HT1080 (cell line): ENCODE measurements around the gene GCKR. TPM values are rescaled to one million over a fixed set of nuclear protein-coding genes. Genes with fewer than 3 reads are reported as not detected.
A peak's percentile ranks its signal among the peaks of the same experiment; 100 is the strongest.

Experiments used
- DNase-seq: peaks from one replicate; pipeline ENCODE4 v3.0.0-alpha.2; 2015; ENCODE audit warnings: low read depth
- polyA plus RNA-seq, 2 experiments: library from polyadenylated mRNA; depleted of rRNA; stranded (reverse); fragments of >200 nt; gene quantifications; 2 replicates each; pipeline ENCODE4 v1.2.3, GENCODE V29; 2015
- total RNA-seq: library from RNA; depleted of rRNA; stranded (reverse); fragments of >200 nt; shearing (Covaris generic); gene quantifications from 2 replicates; pipeline ENCODE4 v1.2.3, GENCODE V29; 2014; rRNA removed

Gene GCKR, protein sequence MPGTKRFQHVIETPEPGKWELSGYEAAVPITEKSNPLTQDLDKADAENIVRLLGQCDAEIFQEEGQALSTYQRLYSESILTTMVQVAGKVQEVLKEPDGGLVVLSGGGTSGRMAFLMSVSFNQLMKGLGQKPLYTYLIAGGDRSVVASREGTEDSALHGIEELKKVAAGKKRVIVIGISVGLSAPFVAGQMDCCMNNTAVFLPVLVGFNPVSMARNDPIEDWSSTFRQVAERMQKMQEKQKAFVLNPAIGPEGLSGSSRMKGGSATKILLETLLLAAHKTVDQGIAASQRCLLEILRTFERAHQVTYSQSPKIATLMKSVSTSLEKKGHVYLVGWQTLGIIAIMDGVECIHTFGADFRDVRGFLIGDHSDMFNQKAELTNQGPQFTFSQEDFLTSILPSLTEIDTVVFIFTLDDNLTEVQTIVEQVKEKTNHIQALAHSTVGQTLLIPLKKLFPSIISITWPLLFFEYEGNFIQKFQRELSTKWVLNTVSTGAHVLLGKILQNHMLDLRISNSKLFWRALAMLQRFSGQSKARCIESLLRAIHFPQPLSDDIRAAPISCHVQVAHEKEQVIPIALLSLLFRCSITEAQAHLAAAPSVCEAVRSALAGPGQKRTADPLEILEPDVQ
- total RNA-seq = not detected in 2 replicates
- not detected in 2 replicates for polyA plus RNA-seq (2015; cell fraction: cytosol; rRNA removed)
- 0.38 TPM in 1 of 2 replicates, not detected in the other for polyA plus RNA-seq (2015; cell fraction: nucleus; rRNA removed)

DNA sequence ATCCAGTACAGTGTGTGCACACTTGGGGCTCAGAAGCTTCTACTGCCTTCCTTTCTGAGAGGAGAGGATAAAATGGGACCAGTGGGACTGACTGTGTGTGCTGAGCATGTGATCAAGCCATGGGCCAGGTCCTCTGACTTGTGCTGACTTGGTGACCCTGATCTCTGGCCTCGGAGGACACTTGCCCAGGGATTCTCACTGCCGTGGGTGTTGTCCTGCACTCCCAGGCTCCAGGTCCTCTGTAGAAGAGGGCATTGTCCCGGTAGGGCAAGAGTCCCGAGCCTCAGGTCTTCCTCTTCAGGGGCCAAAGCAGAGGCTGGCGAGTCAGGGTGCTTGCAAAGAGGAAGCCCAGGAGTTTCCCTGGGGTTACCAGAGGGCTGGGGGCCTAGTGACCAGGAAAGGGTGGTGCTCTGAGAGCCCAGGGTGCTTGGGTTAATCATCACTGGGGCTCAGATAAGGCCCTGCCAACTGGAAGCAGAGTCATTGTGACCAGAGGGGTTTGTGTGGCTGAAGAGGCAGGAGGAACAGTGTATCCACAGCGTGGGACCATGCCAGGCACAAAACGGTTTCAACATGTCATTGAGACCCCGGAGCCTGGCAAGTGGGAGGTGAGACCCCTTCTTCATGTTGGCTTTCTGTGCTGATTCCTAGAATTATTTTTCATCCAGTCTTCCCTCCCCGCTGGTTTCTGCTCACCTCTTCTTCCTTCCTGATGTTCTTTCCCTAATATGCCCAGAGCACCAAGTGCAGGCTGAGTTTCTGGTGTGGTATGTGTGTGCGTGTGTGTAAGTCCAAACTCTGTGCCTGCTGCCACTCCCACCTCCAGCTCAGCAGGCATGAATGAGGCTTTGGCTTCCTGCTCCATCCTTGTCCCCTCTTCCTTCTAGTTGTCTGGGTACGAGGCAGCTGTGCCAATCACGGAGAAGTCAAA is at the start of gene GCKR:
Gene GCKR (plus strand): TSS at position 483 of the 931 bp plus-strand sequence. CDS start 66 bp downstream, at position 549.
- DNase-seq = peak; percentile 34

DNA sequence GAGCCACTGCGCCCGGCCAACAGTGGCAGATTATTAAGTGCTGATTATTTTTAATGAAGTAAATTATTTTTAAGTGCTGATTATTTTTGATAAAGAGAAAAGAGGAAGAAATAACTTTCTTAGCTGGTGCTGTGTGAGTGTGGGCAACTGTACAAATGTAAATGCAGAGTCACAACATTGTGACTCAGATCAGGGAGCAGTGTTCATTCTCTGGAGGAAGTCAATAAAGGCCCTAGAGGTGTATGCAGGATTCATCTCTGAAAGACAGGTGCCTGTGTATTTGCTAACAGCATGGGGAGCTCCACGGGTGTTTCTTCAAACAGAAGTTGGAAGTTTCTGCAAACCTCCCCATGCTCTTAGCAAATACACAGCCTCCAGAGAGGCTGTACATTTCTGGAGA is 48.3 kb upstream of the GCKR start:
- no peak for DNase-seq

DNA sequence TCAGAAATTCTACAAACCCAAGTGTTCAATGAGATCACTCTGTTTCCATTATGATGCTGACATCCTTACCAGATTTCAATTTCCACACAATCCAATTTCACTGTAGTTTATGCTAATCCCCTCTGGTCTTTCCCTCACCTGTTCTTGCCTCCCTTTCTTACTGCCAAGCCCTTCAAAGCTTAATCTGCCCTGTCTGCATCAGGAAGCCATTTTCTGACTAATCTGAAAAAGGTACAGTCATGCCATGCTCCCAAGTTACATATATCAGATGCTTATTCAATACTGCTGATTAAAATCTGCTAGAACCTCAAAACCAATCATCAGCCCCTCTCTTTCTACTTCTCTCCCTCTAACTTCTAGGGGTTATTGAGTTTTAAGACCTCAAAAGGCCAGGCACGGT is 45.5 kb upstream of the GCKR start:
- DNase-seq = no peak

DNA sequence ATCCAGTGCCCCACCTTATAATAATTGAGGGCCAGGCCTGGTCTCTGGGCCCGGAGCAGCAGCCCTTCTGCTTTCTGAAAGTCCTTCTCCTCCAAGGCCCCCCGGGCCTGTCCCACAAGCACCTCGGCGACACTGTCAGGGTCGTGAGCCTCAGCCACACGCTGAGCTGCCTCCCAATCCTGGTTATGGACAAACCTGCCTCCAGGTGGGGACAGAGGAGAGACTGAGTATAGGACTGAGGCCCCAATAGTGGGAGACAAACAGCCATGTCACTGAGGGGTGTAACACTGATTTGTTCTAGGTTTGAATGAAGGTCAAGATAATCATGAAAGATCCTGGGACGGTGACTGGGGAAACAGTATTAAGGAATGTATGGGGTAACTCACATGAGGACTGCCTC is 42.7 kb upstream of the GCKR start:
- no peak for DNase-seq

DNA sequence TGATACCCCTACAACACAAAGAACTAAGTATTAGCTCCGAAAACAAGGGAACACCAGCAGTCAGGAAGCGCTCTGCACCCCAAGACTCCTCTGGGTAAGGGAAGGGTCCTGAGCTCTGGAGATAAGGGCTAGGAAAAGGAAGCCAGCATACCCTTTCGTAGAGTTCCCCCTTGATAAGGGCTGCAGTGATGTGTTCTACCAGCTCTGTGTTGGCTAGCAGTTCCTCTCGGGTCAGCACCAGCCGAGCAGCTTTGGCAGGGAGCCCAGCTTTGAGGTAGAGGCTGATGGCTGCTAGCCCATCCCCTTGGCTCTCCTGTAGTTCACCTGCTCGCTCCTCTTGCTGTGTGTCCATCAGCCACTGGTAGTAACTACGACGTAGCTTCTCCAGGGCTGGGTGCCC is 35.5 kb upstream of the GCKR start:
- no peak for DNase-seq

DNA sequence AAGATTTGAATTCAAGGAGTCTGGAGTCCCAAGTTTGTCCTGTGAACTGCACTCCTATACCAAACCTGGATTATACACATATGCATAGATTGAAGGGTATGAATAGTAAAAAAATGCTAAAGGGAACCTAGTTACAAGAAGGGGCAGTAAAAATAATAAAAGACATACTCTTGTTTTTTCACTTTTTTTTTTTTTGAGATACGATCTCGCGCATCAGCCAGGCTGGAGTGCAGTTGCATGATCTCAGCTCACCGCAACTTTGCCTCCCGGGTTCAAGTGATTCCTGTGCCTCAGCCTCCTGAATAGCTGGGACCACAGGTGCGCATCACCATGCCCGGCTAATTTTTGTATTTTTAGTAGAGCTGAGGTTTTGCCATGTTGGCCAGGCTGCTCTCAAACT is 32.2 kb upstream of the GCKR start:
- DNase-seq = no peak

DNA sequence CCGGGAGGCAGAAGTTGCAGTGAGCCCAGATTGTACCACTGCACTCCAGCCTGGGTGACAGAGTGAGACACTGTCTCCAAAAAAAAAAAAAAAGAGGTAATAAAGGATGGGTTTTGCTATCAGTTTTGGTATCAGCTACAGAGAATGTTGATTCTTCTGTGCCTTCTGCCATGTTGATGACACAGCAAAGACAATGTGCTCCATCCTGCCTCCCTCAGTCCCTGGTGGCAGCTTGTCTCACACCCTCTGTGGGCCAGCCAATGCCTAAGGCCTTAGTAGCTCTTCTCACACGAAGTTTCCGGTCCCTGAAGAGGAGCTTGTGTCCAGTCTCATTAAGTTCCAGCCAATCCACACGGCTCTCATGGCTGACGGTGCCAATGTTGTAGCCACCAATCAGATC is 24.7 kb upstream of the GCKR start:
- no peak for DNase-seq

DNA sequence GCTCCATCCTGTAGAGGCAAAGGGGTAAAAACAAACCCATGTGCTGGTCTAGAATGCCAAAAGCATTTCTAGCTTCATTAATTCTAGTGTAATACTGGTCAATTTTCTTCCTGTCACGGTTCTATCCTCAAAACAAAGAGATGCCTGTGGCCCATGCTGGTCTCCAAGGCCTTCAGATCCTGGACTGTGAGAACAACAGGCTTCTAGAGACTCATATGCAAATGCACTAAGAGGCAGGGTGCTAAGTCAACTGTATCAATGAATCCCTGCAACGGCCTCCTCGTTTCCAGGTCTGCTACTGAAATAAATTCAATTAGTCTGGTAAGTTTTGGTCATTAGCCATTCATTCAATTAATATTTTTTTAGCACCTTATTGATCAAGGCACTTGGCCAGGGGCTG is 11.1 kb upstream of the GCKR start:
- DNase-seq = no peak

DNA sequence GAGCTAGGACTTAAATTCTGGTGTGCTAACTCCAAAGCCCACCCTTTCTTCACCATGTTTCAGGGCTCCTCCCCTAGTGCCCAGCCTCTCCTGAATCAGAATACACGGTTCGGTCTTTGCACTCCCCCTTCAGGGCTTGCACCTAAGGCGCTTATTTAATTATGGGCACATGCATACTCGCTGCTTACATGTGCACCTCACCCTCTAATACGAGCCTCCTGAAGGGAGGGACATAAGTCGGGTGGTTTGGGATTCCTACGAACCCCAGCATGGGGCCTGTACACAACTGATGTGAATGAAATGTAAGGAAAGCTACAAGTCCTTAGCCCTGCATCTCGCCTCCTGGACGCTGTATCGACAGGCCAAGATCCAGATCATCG is 7.5 kb upstream of the GCKR start:
- peak; percentile 21 for DNase-seq

DNA sequence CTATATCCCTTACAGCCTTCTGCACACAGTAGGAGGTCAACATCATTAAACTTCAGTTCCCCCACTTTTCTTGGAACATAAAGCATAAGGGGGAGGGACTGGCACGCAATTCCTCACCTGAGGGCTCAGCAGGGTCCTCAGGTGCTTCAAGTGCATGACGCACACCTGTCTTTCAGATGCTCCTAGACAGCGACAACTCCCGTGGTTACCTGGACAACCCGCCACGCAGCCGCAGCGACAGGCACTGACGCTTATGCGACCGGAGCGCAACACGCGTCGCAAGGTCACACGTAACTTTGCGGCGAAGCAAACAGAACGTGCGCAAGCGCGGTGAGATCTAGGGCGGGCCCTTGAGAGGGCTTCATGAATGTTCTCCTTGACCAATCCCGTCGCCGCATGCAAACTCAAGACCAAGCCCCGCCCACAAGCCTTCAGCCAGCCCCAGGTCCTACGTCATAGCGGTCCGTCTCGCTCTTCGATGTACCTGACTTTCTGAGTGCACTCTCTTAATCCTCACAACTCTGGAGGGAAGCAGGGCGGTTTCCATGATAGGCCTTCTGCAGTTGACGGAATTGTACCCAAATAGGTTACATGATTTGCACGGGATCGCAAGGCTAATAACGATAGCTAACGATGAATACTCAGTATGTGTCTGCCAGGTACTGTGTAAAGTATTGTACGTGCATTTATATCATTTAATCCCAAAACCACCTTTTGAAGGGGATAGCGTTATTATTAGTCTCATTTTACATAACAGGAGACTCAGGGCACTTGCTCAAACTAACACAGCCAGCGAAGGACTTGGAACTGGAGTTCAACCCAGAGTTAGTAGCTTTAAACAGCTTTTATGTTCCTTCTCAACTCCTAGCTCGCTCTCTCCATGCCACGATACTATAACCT is 6.9 kb upstream of the GCKR start, which contains the start of gene IFT172:
Gene IFT172 (minus strand): TSS at position 246 of the 900 bp plus-strand sequence. CDS start 90 bp downstream, at position 156.
- DNase-seq = peak; percentile 97

DNA sequence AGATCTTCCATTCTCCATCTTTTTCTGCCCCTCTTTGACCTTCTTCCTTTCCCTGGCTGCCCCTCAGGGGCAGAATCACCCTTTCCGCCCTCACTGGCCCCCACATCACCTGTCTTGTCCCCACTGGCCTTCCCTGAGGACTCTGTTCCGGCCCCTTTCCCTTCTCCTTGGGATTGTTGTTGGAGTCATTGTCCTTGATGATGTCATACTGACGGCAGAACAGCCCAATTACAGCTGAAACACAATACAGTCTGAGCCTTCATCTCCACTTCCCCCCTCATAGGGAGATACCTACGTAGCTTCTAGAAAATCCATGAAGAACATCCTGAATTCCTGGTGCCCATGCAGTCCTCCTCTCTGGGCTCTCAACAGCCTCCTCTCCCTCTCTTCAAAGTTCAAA is 4.1 kb upstream of the GCKR start:
- no peak for DNase-seq

DNA sequence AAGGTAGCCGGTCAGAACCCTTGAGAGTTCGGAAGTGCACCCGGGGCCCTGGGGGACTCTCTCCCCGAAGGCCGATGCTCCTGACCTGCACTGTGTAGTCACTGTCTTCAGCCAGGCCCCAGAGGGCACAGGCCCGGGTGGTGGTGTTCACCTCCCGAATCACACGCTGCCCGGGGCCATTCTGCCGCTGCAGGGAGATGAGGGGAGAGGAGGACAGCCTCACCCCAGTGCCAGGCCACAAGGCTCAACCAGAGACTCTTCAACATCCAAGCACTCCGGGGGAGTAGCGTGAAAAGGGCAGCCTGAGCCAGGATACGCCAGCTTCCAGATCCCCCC is 2.7 kb upstream of the GCKR start:
- DNase-seq = no peak

DNA sequence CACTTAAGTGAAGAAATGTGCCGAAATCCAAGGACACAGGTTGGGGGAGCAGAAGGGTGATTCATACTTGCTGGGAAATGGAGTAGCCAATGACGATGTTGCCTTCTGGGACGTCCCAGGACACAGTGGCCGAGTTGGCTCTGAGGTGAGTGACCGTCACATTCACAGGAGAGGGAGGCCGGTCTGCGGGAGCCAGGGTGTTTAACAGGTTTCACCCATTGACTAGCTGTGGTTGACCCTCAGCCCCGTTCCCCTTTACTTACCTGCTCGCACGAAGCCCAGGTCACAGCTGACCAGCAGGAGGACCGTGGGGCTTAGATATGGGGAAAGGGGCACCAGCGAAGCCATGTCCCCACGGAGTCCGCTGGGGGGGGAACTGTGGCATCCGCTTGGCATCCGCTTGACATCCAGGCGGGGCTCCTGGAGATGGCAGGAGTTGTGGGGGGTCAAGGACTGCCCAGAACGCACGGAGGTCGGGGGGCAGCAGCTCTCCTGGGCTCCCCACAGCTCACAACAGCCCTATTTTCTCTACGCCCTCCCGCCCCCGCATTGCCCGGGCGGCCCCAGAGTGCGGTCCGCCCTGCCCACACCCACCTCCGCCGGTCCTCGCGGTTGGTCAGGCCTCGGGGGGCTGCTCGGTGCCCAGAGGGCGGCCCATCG is 2.2 kb upstream of the GCKR start:
- DNase-seq = no peak

DNA sequence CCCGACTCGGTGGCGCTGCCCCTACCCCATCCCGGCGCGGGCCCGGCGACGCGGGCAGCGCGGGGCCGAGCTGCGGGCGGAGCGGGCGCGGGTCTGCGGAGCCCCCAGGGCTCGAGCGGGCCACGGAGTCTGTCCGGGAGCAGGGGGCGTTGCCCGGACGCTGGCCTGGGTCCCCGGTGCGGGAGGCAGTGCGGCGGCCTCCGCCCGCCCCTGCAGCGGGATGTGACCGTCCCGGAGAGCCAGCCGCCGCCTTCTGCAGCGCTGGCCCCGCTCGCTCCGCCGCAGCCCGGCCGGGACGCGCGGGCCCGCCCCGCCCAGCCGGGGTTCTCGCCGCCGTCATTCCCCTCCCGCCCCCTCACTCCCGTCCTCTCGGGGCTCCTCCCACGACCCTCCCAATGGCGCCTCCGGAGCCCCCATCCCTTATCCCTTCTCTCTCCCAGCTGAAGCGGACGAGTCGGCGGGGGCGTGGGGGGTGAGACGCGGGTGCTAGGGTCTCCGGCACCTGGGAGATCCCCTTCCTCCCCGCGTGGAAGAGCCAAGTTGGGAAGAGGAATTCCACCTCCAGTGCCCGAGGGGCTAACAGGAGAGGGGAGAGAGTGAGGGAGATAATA is 1.6 kb upstream of the GCKR start, which contains the start of gene FNDC4:
Gene FNDC4 (minus strand): TSS at position 257 of the 611 bp plus-strand sequence. CDS start 521 bp downstream, outside the sequence.
- no peak for DNase-seq

DNA sequence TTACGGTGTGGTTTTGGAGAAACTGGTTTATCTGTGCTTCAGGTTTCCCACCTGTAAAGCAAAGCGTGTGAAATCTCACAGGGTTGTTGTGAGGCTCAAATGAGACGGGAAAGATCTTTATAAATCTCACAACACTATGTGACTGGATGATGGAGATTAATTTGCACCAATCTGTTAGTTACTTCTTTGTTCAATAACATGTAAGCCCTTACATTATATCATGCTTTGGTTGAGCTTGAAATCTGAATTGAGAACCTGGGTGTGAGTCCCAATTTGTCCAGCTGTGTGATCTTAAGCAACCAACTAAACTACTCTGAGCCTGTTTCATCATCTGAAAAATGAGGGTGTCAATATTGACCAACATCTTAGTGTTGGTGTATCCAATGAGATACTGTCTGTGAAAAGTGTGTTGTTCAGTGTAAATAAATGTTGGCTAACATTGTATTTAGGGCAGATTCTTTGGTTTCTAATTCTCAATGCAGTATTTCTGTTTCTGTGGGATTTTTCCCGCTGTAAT is 741 bp upstream of the GCKR start:
- DNase-seq = no peak

DNA sequence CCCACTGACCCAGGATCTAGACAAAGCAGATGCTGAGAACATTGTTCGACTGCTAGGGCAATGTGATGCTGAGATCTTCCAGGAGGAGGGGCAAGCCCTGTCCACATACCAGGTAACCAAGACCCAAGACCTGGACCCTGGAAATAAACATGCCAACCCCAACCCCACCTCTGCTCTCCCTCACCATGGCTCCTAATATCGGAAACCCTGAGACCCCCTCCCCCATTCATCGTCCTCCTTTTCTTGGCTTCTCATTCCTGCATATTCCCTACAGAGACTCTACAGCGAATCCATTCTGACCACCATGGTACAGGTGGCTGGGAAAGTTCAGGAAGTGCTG is 619 bp downstream of the GCKR start:
- DNase-seq = no peak

DNA sequence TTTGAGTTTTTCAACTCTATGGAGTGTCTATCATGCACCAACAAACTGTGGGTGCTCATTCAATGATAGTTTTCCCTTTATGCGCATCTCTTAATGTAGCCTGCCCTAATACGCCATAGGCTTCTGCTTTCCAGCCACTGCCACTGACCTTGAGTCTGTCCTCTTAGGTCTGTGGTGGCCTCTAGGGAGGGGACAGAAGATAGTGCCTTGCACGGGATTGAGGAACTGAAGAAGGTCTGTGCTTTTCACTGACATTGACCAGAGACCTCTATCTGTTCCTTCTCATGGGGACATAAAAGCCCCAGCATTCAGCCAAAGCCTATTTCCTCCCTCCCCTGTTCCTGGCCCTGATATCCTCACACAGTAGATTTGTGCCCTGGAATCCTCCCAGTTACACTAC is 2.3 kb downstream of the GCKR start:
- no peak for DNase-seq

DNA sequence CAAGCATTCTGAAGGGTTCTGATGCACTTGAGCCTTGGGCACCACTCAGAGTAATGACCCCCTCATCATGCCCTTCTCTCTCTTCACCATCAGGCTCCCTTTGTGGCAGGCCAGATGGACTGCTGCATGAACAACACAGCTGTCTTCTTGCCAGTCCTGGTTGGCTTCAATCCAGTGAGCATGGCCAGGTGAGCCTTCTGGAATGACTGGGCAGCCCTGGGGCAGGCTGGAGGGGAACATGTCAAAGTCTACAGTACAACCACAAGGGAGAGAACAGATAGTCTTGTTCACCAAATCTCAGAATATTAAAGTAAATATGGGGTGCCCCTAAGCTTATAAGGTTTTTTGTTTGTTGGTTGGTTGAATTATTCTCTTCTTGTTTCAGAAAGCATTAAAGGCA is 4.4 kb downstream of the GCKR start:
- DNase-seq = no peak

DNA sequence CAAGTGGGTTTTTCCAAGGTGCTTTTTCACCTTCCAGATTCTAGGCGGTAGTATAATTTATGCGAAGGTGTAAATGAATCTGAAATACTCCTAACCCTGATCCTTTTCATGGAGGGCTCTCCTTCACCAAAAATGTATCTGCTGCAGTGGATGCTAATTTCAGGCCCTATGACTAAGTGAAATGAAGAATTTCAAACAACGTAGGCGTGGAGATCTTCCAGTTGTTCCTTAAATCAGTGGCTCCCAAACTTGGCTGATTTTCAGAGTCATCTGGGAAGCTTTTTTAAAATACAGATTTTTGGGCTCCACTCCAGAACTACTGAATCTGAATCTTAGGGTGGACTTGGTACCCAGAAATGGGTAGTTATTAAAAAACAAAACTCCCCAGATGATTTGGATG is 5.5 kb downstream of the GCKR start:
- no peak for DNase-seq
